Measurements from ENCODE around the gene MYO1C. TPM values are rescaled to one million over a fixed set of nuclear protein-coding genes. Genes with fewer than 3 reads are reported as not detected.
"Not testable (repeated sequence)": the region's sequence is repeated elsewhere in the genome, so short reads cannot be mapped to it uniquely, and the experiment has no call there.

Gene MYO1C
- total and polyA plus RNA-seq, 2 of the 8 experiments (the other 6 are each of a cell fraction or from before 2014, with no cell fraction given): 40.1 to 78.6 TPM

DNA sequence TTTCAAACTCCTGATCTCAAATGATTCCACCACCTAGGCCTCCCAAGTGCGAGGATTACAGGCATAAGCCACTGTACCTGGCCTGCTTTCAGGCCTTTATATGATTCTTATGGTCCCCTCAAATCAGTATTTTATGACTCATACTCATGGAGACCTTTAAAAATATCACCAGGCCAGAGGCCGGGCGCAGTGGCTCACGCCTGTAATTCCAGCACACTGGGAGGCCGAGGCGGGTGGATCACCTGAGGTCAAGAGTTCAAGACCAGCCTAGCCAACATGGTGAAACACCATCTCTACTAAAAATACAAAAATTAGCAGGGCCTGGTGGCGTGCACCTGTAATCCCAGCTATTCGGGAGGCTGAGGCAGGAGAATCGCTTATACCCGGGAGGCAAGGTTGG, 74.0 kb downstream of the MYO1C start:
- not testable (repeated sequence) for H3K27ac ChIP-seq (ENCODE audit: low read depth, low read length); H4K8ac ChIP-seq (ENCODE audit: extremely low read depth, insufficient read depth, low read length); H3K4me2 ChIP-seq (ENCODE audit: insufficient read depth in 1 of 2, low read depth in 2 of 2, low read length in 2 of 2); H3K56ac ChIP-seq (replicated peaks; ENCODE audit: insufficient read length, low read depth, low read length); H2BK120ac ChIP-seq (replicated peaks; ENCODE audit: low read depth, low read length); H3K9ac ChIP-seq (replicated peaks in 1 of 4; ENCODE audit: extremely low read depth in 1 of 4, low read depth in 3 of 4, low read length in 3 of 4); H2BK12ac ChIP-seq (ENCODE audit: low read depth, low read length); H2AK5ac ChIP-seq (ENCODE audit: low read depth, low read length); H3K23ac ChIP-seq (ENCODE audit: insufficient read length); H4K91ac ChIP-seq (replicated peaks; ENCODE audit: insufficient read length, low read length); H3K27me3 ChIP-seq (replicated peaks in 1 of 4; ENCODE audit: control insufficient read depth in 3 of 4, extremely low read depth in 1 of 4, insufficient read depth in 3 of 4, low read length in 3 of 4); H3K4me3 ChIP-seq (ENCODE audit: extremely low read depth in 1 of 4, insufficient read depth in 2 of 4, low read depth in 3 of 4, low read length in 4 of 4); DNase-seq (ENCODE audit: low read depth in 1 of 2, low spot score in 2 of 2); H3K4ac ChIP-seq (replicated peaks; ENCODE audit: insufficient read length, low read depth, low read length); H3K9me3 ChIP-seq (ENCODE audit: insufficient read depth in 2 of 2, low read depth in 1 of 2, low read length in 1 of 2); H2BK20ac ChIP-seq (ENCODE audit: low read length); H4K20me1 ChIP-seq (replicated peaks in 1 of 2; ENCODE audit: control insufficient read depth in 1 of 2, insufficient read depth in 2 of 2, low read length in 2 of 2); H3K23me2 ChIP-seq (ENCODE audit: low read depth, low read length); H3K14ac ChIP-seq (ENCODE audit: insufficient read length); H3K79me1 ChIP-seq (ENCODE audit: low read depth, low read length); H2AFZ ChIP-seq (ENCODE audit: low read length); H2BK15ac ChIP-seq (ENCODE audit: low read length); H2BK5ac ChIP-seq (ENCODE audit: low read depth, low read length); H4K5ac ChIP-seq (ENCODE audit: insufficient read length, low read depth, low read length); H3K18ac ChIP-seq (ENCODE audit: extremely low read depth, low read length); FAIRE-seq; H3K4me1 ChIP-seq (replicated peaks in 1 of 4; ENCODE audit: control insufficient read depth in 3 of 4, insufficient read depth in 4 of 4, low read length in 3 of 4); H3K79me2 ChIP-seq (ENCODE audit: control insufficient read depth in 1 of 2, insufficient read depth in 2 of 2, low read length in 2 of 2)
- 89% methylated on average over 10 of the region's 10 CpGs; no CpG with 5 or more reads in 1 of the 2 experiments for WGBS, 2 experiments (ENCODE audit: extremely low coverage in 1 of 2, insufficient coverage in 1 of 2, insufficient read length in 1 of 2, insufficient replicate concordance in 2 of 2, low coverage in 1 of 2, low lambda C conversion rate in 2 of 2, missing lambda C conversion rate in 1 of 2)
- peaks cover 0 to 25% (median 17%) of the 10 kb centered on the region in 4 experiments; a peak in 7 of 8 replicates for H3K36me3 ChIP-seq (ENCODE audit: control insufficient read depth in 2 of 4, insufficient read depth in 4 of 4, low read length in 3 of 4)
- ChIA-PET POLR2A (ENCODE audit: partially characterized antibody) (interaction anchor here (0.9 to 2.7 kb wide), 5 partner anchors 14 to 32 kb away, joined by 3 to 19 read pairs (median 6); partner anchors contain the start of gene YWHAE), CTCF (ENCODE audit: partially characterized antibody) (interaction anchor here (0.6 kb wide), 1 partner anchor 117 kb away, joined by 4 read pairs; no protein-coding TSS in a partner anchor)
